ENCODE results near the gene ARID5B. TPM values are rescaled to one million over a fixed set of nuclear protein-coding genes. Genes with fewer than 3 reads are reported as not detected.

The ARID5B gene
- total RNA-seq, 4 donors from 2014 or later = 10.5 to 167 (median 29.4) TPM

DNA sequence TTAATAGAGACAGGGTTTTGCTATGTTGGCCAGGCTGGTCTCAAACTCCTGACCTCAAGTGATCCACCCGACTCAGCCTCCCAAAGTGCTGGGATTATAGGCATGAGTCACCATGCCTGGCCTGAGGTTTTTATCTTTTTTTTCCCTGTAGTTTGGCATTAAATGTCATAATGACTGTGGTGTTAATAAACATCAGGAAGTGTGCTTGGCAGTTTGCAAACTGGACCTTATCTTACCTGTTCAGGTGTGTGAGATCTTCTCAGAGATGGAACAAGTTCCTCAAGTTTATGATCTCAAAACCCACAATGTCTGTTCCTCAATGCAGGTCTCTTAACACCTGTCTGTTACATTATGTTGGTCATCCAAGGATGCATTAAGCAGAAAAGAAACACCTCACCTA lies 80.0 kb downstream of the ARID5B start:
- no peaks in the 10 kb centered on the region for H3K36me3 ChIP-seq
- H3K4me1 ChIP-seq = peaks cover 0 to 13% (median under 1%) of the 10 kb centered on the region in 4 donors
- no peaks in the 10 kb centered on the region for H3K27me3 ChIP-seq
- H3K9me3 ChIP-seq = peaks cover 0 to 6% (median 0%) of the 10 kb centered on the region in 4 donors
- no peak overlapping the region for H3K4me3 ChIP-seq
- DNase-seq = no peak
- TF ChIP-seq CTCF (IDR thresholded peaks at IDR 0.05) (no peak), POLR2A (IDR thresholded peaks at IDR 0.05) (no peak)
- H3K27ac ChIP-seq = peak overlapping the region in 1 of 4 donors; percentile 47

DNA sequence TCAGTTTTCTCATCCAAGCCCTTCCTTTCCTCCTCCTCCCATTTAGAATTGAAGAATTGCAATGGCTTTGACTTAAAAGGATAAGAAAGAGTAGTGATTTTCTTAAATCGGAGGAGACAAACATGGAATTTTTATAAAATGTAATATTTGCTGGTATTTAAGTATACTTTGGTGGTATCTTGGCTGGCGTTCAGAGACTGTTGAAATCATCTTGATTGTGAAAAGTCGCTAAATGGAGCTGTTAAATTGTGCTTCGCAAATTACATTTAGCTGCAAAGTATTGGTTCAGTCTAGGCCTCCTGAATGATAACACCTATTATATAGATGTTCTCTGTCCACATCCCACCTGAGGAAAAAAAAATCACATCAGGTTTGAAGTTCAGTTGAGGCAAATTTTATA lies 81.8 kb downstream of the ARID5B start:
- H3K4me1 ChIP-seq = peaks cover 0 to 24% (median 2%) of the 10 kb centered on the region in 4 donors
- TF ChIP-seq CTCF (IDR thresholded peaks at IDR 0.05) = no peak
- no peak for TF ChIP-seq POLR2A (IDR thresholded peaks at IDR 0.05)
- no peak for DNase-seq
- H3K4me3 ChIP-seq = no peak overlapping the region
- no peaks in the 10 kb centered on the region for H3K27me3 ChIP-seq
- H3K36me3 ChIP-seq = no peaks in the 10 kb centered on the region
- no peak overlapping the region for H3K27ac ChIP-seq
- no peaks in the 10 kb centered on the region for H3K9me3 ChIP-seq

- Histone ChIP-seq H3K27ac (peak overlapping the region in 1 of 4 donors; percentile 12), H3K36me3 (no peaks in the 10 kb centered on the region), H3K4me1 (peaks cover 0 to 24% (median 2%) of the 10 kb centered on the region in 4 donors), H3K27me3 (no peaks in the 10 kb centered on the region), H3K9me3 (no peaks in the 10 kb centered on the region), H3K4me3 (no peak overlapping the region)
- no peak for DNase-seq
- TF ChIP-seq POLR2A (IDR thresholded peaks at IDR 0.05) = no peak
- TF ChIP-seq CTCF (IDR thresholded peaks at IDR 0.05) = no peak
Measured at GRCh38 chr10:61984803-61985418, 83.4 kb downstream of the ARID5B start.

GRCh38 chr10:61985715-61986114 lies 84.2 kb downstream of the ARID5B start:
- Histone ChIP-seq H3K9me3 (no peaks in the 10 kb centered on the region), H3K36me3 (no peaks in the 10 kb centered on the region), H3K27me3 (no peaks in the 10 kb centered on the region), H3K4me1 (peaks cover 0 to 18% (median 2%) of the 10 kb centered on the region in 4 donors), H3K4me3 (no peak overlapping the region), H3K27ac (peak overlapping the region in 1 of 4 donors; percentile 73)
- DNase-seq = no peak
- no peak for TF ChIP-seq CTCF (IDR thresholded peaks at IDR 0.05)
- no peak for TF ChIP-seq POLR2A (IDR thresholded peaks at IDR 0.05)

GRCh38 chr10:61986382-61986781 lies 84.9 kb downstream of the ARID5B start:
- Histone ChIP-seq H3K9me3 (no peaks in the 10 kb centered on the region), H3K4me3 (no peak overlapping the region), H3K27me3 (no peaks in the 10 kb centered on the region), H3K27ac (peak overlapping the region in 2 of 4 donors; percentile 62 to 73), H3K36me3 (no peaks in the 10 kb centered on the region), H3K4me1 (peaks cover 0 to 14% (median 2%) of the 10 kb centered on the region in 4 donors)
- no peak for DNase-seq
- TF ChIP-seq CTCF (IDR thresholded peaks at IDR 0.05) (no peak), POLR2A (IDR thresholded peaks at IDR 0.05) (no peak)

All from Peyer's patch (tissue), 4 donors.